ENCODE measurements around the gene ARHGAP26. TPM values are rescaled to one million over a fixed set of nuclear protein-coding genes. Genes with fewer than 3 reads are reported as not detected.

The ARHGAP26 gene
- total RNA-seq, 1 experiment from 2014 or later = 34.5 TPM

GRCh38 chr5:142795251-142795650, 25.1 kb downstream of the ARHGAP26 start:
- no peak overlapping the region for H3K4me2 ChIP-seq (ENCODE audit: low read length)
- H4K20me1 ChIP-seq (ENCODE audit: insufficient read depth) = no peaks in the 10 kb centered on the region
- no peaks in the 10 kb centered on the region for H3K9me3 ChIP-seq (ENCODE audit: control insufficient read depth in 1 of 2, insufficient read depth in 1 of 2, low read depth in 1 of 2, low read length in 2 of 2)
- POLR2A ChIA-PET = no interaction called here
- H3K79me2 ChIP-seq (ENCODE audit: insufficient read depth, low read length) = peaks cover 41% of the 10 kb centered on the region
- H3K9ac ChIP-seq (ENCODE audit: low read length) = no peak overlapping the region
- no peaks in the 10 kb centered on the region for H3K36me3 ChIP-seq (ENCODE audit: control insufficient read depth in 1 of 2, insufficient read depth in 2 of 2, low read length in 2 of 2)
- CTCF ChIA-PET = no interaction called here
- no peak overlapping the region for H2AFZ ChIP-seq (ENCODE audit: low read depth, low read length, poor library complexity, severe bottlenecking)
- ATAC-seq (no peak), DNase-seq (ENCODE audit: low read depth, low spot score) (no peak)
- no peak overlapping the region for H3K4me3 ChIP-seq (replicated peaks in 1 of 2; ENCODE audit: low read depth in 1 of 2, low read length in 2 of 2)
- peaks cover 0 to 11% of the 10 kb centered on the region in 2 experiments; a peak in 3 of 4 replicates for H3K4me1 ChIP-seq (ENCODE audit: control insufficient read depth in 1 of 2, insufficient read depth in 2 of 2, low read length in 2 of 2)
- RAD21 ChIA-PET (ENCODE audit: low non-redundant PET in 1 of 2, low total read pairs in 2 of 2, uncharacterized antibody in 2 of 2, unreplicated experiment in 2 of 2) = no interaction called here
- H3K27ac ChIP-seq (ENCODE audit: low read depth, low read length) = no peak overlapping the region
- no TSS peak for BruUV-seq (replicated peaks)
- no peaks in the 10 kb centered on the region for H3K9me2 ChIP-seq (ENCODE audit: insufficient read depth)
- intact Hi-C loops (cut with micrococcal nuclease) = no loop called here
- no peak for TF ChIP-seq MAX (IDR thresholded peaks at IDR 0.05)
- no peak for TF ChIP-seq YY1 (IDR thresholded peaks at IDR 0.05; ENCODE audit: extremely low read depth, insufficient replicate concordance, low read depth, low read length)
- no peak for TF ChIP-seq POLR2A (IDR thresholded peaks at IDR 0.05; ENCODE audit: borderline replicate concordance, extremely low read depth, insufficient read depth, insufficient read length)
- TF ChIP-seq ZBTB33 (IDR thresholded peaks at IDR 0.05; ENCODE audit: extremely low read depth, insufficient replicate concordance, low read length) = no peak
- TF ChIP-seq ELF1 (IDR thresholded peaks at IDR 0.05; ENCODE audit: borderline replicate concordance, low read depth) = no peak
- TF ChIP-seq SIN3A (IDR thresholded peaks at IDR 0.05; ENCODE audit: low read depth) = no peak
- no peak for TF ChIP-seq CBX3 (IDR thresholded peaks at IDR 0.05; ENCODE audit: low read depth)
- H3K27me3 ChIP-seq (ENCODE audit: insufficient read depth, low read length) = no peaks in the 10 kb centered on the region
